Sigmoid colon (tissue), 7 donors: Measurements from ENCODE around the gene C17orf113. TPM values are rescaled to one million over a fixed set of nuclear protein-coding genes. Genes with fewer than 3 reads are reported as not detected.

Source experiments
- DNase-seq: peaks from one replicate; pipeline ENCODE4 v3.0.0-alpha.2; 2019
- H3K27ac ChIP-seq, 4 donors: fragments of 200-600 bp; sonication (generic); one replicate each; pipeline ENCODE4 v1.5.1; 2016 to 2019; ENCODE audit warnings: mild to moderate bottlenecking in 1 of 4
- H3K27me3 ChIP-seq, 3 donors: fragments of 200-600 bp; sonication (generic); one replicate each; pipeline ENCODE4 v1.5.1; 2019; ENCODE audit warnings: mild to moderate bottlenecking in 1 of 3
- H3K36me3 ChIP-seq, 4 donors: fragments of 200-600 bp; sonication (generic); one replicate each; pipeline ENCODE4 v1.5.1; 2016 to 2019
- H3K4me1 ChIP-seq, 4 donors: fragments of 200-600 bp; sonication (generic); one replicate each; pipeline ENCODE4 v1.5.1; 2017 to 2019
- H3K4me3 ChIP-seq, 4 donors: fragments of 200-600 bp; sonication (generic); one replicate each; pipeline ENCODE4 v1.5.1; 2017 to 2019; ENCODE audit warnings: mild to moderate bottlenecking in 2 of 4, moderate library complexity in 1 of 4
- H3K9me3 ChIP-seq, 4 donors: fragments of 200-600 bp in 3 of 4; sonication (generic) in 3 of 4; one replicate each; pipeline versions ENCODE4 v1.5.1 to v1.6.1; 2013 to 2019
- CTCF ChIP-seq, 4 experiments: fragments of 450-650 bp in 3 of 4; fragments of 200-600 bp in 1 of 4; IDR thresholded peaks; one replicate each; pipeline ENCODE4 v1.5.1; 2016 to 2019; ENCODE audit warnings: antibody characterized with exemption in 4 of 4, mild to moderate bottlenecking in 3 of 4, moderate library complexity in 2 of 4
- EP300 ChIP-seq, 4 donors: sonication (generic); formaldehyde crosslinking; IDR thresholded peaks; one replicate each; pipeline ENCODE4 v1.6.1; 2017; ENCODE audit warnings: antibody characterized with exemption in 4 of 4
- POLR2A ChIP-seq, 2 donors: fragments of 450-650 bp; IDR thresholded peaks; one replicate each; pipeline ENCODE4 v1.6.1; 2016; ENCODE audit warnings: antibody characterized with exemption in 2 of 2, mild to moderate bottlenecking in 2 of 2, moderate library complexity in 2 of 2
- POLR2AphosphoS5 ChIP-seq, 4 donors: sonication (generic); formaldehyde crosslinking; IDR thresholded peaks; one replicate each; pipeline ENCODE4 v1.6.1; 2017; ENCODE audit warnings: antibody characterized with exemption in 4 of 4
- WGBS, 2 donors: extraction: QIAGEN DNeasy Blood & Tissue Kit; methylation state at CpG; one replicate each; pipeline ENCODE4 v1.1.7; 2013; 5-methylcytosine and 5-hydroxymethylcytosine counted together
- intact Hi-C: fragments of 100-400 bp; cut with DNase I; formaldehyde crosslinking; loops from one replicate; pipeline ENCODE4 v1.15.1; 2023
- polyA plus RNA-seq, 3 donors: library from polyadenylated mRNA; stranded (reverse); fragments of 200-250 nt; gene quantifications; one replicate each; pipeline ENCODE4 v1.2.3, GENCODE V29; 2013
- total RNA-seq, 4 donors: library from RNA; depleted of rRNA; stranded (reverse); fragments of >200 nt; gene quantifications; one replicate each; pipeline ENCODE4 v1.1.0, GENCODE V29; 2016
- donor health status: healthy with polysubstance abuse.
- donor health status: Bipolar disorder and iron deficiency.
- donor health status: healthy.

The C17orf113 gene
- total and polyA plus RNA-seq, 7 donors, result 0.23 to 0.71 (median 0.49) TPM

- no peak for DNase-seq
- H3K27ac ChIP-seq, result no peak overlapping the region
- 74 to 79% methylated on average over 4 of the region's 4 CpGs for WGBS, 2 donors
- no peaks in the 10 kb centered on the region for H3K27me3 ChIP-seq
- intact Hi-C loops, result no loop called here
- H3K4me1 ChIP-seq, result peaks cover 0 to 74% (median 66%) of the 10 kb centered on the region in 4 donors
- no peaks in the 10 kb centered on the region for H3K9me3 ChIP-seq
- peak in 1 of 4 experiments; percentile 12 for TF ChIP-seq CTCF (IDR thresholded peaks at IDR 0.05)
- TF ChIP-seq POLR2AphosphoS5 (IDR thresholded peaks at IDR 0.05), result no peak
- no peaks in the 10 kb centered on the region for H3K36me3 ChIP-seq
- no peak overlapping the region for H3K4me3 ChIP-seq
Observed at GRCh38 chr17:42009170-42009569, 41.2 kb downstream of the C17orf113 start.

- Histone ChIP-seq H3K9me3 (no peaks in the 10 kb centered on the region), H3K27me3 (no peaks in the 10 kb centered on the region), H3K36me3 (peaks cover 0 to 32% (median 2%) of the 10 kb centered on the region in 4 donors), H3K4me3 (no peak overlapping the region), H3K4me1 (peaks cover 0 to 47% (median 36%) of the 10 kb centered on the region in 4 donors), H3K27ac (no peak overlapping the region)
- DNase-seq, result no peak
- intact Hi-C loops, result no loop called here
- WGBS, 2 donors, result 79 to 90% methylated on average over 1 of the region's 1 CpG
- TF ChIP-seq POLR2A (IDR thresholded peaks at IDR 0.05) (no peak), EP300 (IDR thresholded peaks at IDR 0.05) (no peak), POLR2AphosphoS5 (IDR thresholded peaks at IDR 0.05) (no peak), CTCF (IDR thresholded peaks at IDR 0.05) (no peak)
Observed at GRCh38 chr17:42005166-42005565, 45.2 kb downstream of the C17orf113 start.

DNA sequence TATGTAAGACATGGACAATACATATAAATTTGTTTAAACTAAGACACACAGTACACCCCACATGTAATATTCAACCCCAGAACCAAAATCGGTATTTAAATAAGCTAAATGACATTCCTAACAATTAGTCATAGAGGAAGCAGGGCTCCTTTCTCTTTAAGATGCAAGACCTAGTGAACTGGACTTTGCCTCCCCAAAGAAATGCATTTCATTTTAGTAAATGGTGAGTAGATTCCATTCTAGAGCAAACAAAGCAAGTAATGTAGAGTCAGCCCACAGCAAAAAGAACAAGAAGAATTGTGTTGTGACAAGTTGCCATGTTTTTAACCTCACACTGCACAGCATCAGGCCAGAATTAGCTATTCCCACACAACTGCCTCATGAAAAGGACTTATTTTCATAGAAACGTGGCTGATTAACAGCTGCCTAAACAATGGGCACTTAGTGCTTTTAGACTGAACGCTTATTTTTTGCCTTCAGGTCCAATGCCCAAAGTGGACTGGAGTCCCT is 47.6 kb downstream of the C17orf113 start:
- no peaks in the 10 kb centered on the region for H3K27me3 ChIP-seq
- intact Hi-C loops, result no loop called here
- peaks cover 8 to 55% (median 22%) of the 10 kb centered on the region in 4 donors for H3K36me3 ChIP-seq
- no peak overlapping the region for H3K4me3 ChIP-seq
- H3K27ac ChIP-seq, result peak overlapping the region in 2 of 4 donors; percentile 2 to 22
- TF ChIP-seq EP300 (IDR thresholded peaks at IDR 0.05) (no peak), POLR2A (IDR thresholded peaks at IDR 0.05) (no peak), POLR2AphosphoS5 (IDR thresholded peaks at IDR 0.05) (no peak), CTCF (IDR thresholded peaks at IDR 0.05) (no peak)
- WGBS, 2 donors, result 26 to 67% methylated on average over 3 of the region's 3 CpGs
- H3K4me1 ChIP-seq, result peaks cover 0 to 35% (median 25%) of the 10 kb centered on the region in 4 donors
- no peak for DNase-seq
- H3K9me3 ChIP-seq, result no peaks in the 10 kb centered on the region

GRCh38 chr17:42002175-42002791 is 48.1 kb downstream of the C17orf113 start:
- TF ChIP-seq POLR2A (IDR thresholded peaks at IDR 0.05) (no peak), EP300 (IDR thresholded peaks at IDR 0.05) (no peak)
- Histone ChIP-seq H3K4me3 (no peak overlapping the region), H3K9me3 (no peaks in the 10 kb centered on the region), H3K27me3 (no peaks in the 10 kb centered on the region), H3K36me3 (peaks cover 10 to 60% (median 27%) of the 10 kb centered on the region in 4 donors), H3K27ac (no peak overlapping the region), H3K4me1 (peaks cover 0 to 29% (median 25%) of the 10 kb centered on the region in 4 donors)
- no peak for DNase-seq
- 89 to 90% methylated on average over 7 of the region's 7 CpGs for WGBS, 2 donors
- intact Hi-C loops, result no loop called here

DNA sequence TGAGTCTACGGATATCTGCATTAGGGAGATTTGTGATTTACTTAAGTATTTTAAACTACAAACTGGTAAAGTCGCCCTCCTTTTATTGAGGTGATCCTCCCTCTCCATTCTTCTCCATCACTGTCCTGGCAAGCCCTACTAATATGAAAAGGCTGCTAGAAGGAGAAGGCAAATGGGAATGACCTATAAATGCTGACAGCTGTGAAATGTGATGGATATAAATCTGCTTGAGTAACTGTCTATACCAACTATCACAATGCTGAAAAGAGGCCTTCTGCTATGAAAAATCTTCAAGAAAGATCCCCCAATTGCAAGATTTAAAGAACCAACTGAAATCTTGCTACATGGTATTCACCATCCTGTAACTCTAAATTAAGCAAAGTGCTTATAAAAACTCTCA is 48.7 kb downstream of the C17orf113 start:
- no peak for DNase-seq
- H3K27ac ChIP-seq, result no peak overlapping the region
- no peaks in the 10 kb centered on the region for H3K9me3 ChIP-seq
- no peak overlapping the region for H3K4me3 ChIP-seq
- TF ChIP-seq POLR2AphosphoS5 (IDR thresholded peaks at IDR 0.05) (no peak), POLR2A (IDR thresholded peaks at IDR 0.05) (no peak), EP300 (IDR thresholded peaks at IDR 0.05) (no peak), CTCF (IDR thresholded peaks at IDR 0.05) (no peak)
- intact Hi-C loops, result no loop called here
- peaks cover 16 to 66% (median 33%) of the 10 kb centered on the region in 4 donors for H3K36me3 ChIP-seq
- H3K4me1 ChIP-seq, result peaks cover 0 to 27% (median 25%) of the 10 kb centered on the region in 4 donors
- WGBS, 2 donors, result 77 to 88% methylated on average over 2 of the region's 2 CpGs
- H3K27me3 ChIP-seq, result no peaks in the 10 kb centered on the region
